ENCODE data around the gene HMCN2.
"Not testable (repeated sequence)": the region's sequence is repeated elsewhere in the genome, so short reads cannot be mapped to it uniquely, and the experiment has no call there.

Gene HMCN2

GRCh38 chr9:130268521-130269211, 3.1 kb downstream of the HMCN2 start:
- H3K27ac ChIP-seq, result no peak overlapping the region
- no peak for TF ChIP-seq CTCF (conservative IDR thresholded peaks at IDR 0.05)
- no peak for TF ChIP-seq ZFX (IDR thresholded peaks at IDR 0.05)

- H3K27ac ChIP-seq, result no peak overlapping the region
- TF ChIP-seq CTCF (conservative IDR thresholded peaks at IDR 0.05) (no peak), ZFX (IDR thresholded peaks at IDR 0.05) (no peak)
These were observed 5.9 kb downstream of the HMCN2 start for GRCh38 chr9:130271473-130271872.

GRCh38 chr9:130275156-130275555, 9.6 kb downstream of the HMCN2 start:
- TF ChIP-seq CTCF (conservative IDR thresholded peaks at IDR 0.05) (no peak), ZFX (IDR thresholded peaks at IDR 0.05) (no peak)
- H3K27ac ChIP-seq, result no peak overlapping the region

GRCh38 chr9:130276121-130276520, 10.6 kb downstream of the HMCN2 start:
- no peak for TF ChIP-seq CTCF (conservative IDR thresholded peaks at IDR 0.05)
- TF ChIP-seq ZFX (IDR thresholded peaks at IDR 0.05), result no peak
- H3K27ac ChIP-seq, result no peak overlapping the region

GRCh38 chr9:130276955-130277354, 11.4 kb downstream of the HMCN2 start:
- H3K27ac ChIP-seq, result no peak overlapping the region
- TF ChIP-seq CTCF (conservative IDR thresholded peaks at IDR 0.05) (no peak), ZFX (IDR thresholded peaks at IDR 0.05) (no peak)

- not testable (repeated sequence) for H3K27ac ChIP-seq
These were observed 12.0 kb downstream of the HMCN2 start for GRCh38 chr9:130277525-130277924.

- TF ChIP-seq CTCF (conservative IDR thresholded peaks at IDR 0.05), result no peak
- no peak for TF ChIP-seq ZFX (IDR thresholded peaks at IDR 0.05)
These were observed 18.1 kb downstream of the HMCN2 start for GRCh38 chr9:130283539-130284248.

GRCh38 chr9:130284249-130284625, 18.7 kb downstream of the HMCN2 start:
- TF ChIP-seq ZFX (IDR thresholded peaks at IDR 0.05), result no peak
- no peak for TF ChIP-seq CTCF (conservative IDR thresholded peaks at IDR 0.05)
- H3K27ac ChIP-seq, result no peak overlapping the region

More at GRCh38 chr9:130283539-130284248, 18.1 kb downstream of the HMCN2 start:
- no peak overlapping the region for H3K27ac ChIP-seq
